Brain microvascular endothelial cell (primary cell): ENCODE results near the gene TUBB2A.
"Not testable (repeated sequence)": the region's sequence is repeated elsewhere in the genome, so short reads cannot be mapped to it uniquely, and the experiment has no call there.

Experiments
- DNase-seq: peaks from one replicate; pipeline ENCODE4 v3.0.0-alpha.2; 2020
- H3K27ac ChIP-seq: fragments of 250-450 bp; sonication (Bioruptor Pico); 2 replicates; pipeline ENCODE4 v1.5.1; 2020; ENCODE audit warnings: mild to moderate bottlenecking, moderate library complexity
- H3K27me3 ChIP-seq: fragments of 250-450 bp; sonication (Bioruptor Pico); replicated peaks from 2 replicates; pipeline ENCODE4 v1.5.1; 2020; ENCODE audit warnings: mild to moderate bottlenecking
- H3K36me3 ChIP-seq: fragments of 250-450 bp; sonication (Bioruptor Pico); replicated peaks from 2 replicates; pipeline ENCODE4 v1.5.1; 2020; ENCODE audit warnings: mild to moderate bottlenecking
- H3K4me3 ChIP-seq: 2 replicates; pipeline ENCODE4 v1.5.1; 2011; ENCODE audit warnings: low read depth, mild to moderate bottlenecking, control low read depth, low read length, moderate library complexity
- in situ Hi-C: cut with HindIII; loops from 2 replicates; pipeline ENCODE4 v1.10.0; 2017; ENCODE audit warnings: low sequenced_read_pairs, low pct_ligation_motif_present
- TF ChIP-seq, protein P1 (sequence below): IDR thresholded peaks from 2 replicates; pipeline ENCODE4 v1.5.1; 2011; ENCODE audit warnings: low read depth, mild to moderate bottlenecking, moderate library complexity, low read length, control low read depth, inconsistent platforms; ENCODE audit errors: missing control alignments

The TUBB2A gene

DNA sequence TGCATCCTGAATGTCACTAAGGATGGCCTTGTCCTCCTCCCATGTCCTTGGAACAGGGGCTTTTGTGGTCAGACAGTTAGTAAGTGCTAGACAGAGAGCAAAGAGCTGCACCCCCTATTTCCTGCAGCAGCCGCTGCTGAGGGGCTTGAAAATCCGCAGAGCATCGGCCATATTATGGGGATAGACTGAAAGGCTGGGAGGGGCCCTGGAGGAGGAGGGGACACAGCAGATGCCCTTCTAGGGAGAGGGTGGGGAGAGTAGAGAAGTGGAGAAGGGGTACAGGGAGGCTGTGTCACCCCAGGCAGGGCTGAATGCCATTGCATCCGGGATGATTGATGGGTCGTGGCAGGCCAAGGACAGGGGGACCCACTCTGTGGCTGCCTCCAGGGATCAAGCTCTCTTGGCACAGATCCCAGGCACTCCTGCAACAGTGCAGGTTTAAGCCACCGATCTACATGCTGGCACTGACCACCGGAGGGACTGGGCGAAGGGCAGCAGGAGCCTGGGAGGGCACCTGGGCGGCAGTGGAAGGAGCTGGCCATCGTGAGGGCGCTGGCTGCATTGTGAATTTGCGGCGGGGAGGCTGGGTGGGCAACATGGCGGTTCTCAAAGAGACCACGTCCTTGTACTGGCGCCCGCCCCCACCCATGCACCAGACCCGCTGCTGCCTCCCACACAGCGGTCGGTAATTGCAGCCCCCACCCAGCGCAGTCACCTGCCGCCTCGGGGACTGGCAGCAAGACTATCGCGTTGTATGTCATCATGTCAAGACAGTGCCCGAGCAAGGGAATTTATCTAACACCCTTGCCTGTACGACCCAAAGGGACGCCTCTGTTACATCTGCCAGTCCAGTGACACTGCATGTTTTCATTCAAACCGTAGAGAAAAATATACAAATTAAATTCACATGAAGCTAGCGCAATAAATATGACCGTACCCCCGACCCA lies 887 bp downstream of the TUBB2A start:
- in situ Hi-C loops, H3K27me3 ChIP-seq, DNase-seq: not testable (repeated sequence)
- Histone ChIP-seq H3K36me3 (peaks cover 27% of the 10 kb centered on the region), H3K27ac (peak overlapping the region; percentile 91), H3K4me3 (peak overlapping the region; percentile 70)
- TF ChIP-seq, protein P1, sequence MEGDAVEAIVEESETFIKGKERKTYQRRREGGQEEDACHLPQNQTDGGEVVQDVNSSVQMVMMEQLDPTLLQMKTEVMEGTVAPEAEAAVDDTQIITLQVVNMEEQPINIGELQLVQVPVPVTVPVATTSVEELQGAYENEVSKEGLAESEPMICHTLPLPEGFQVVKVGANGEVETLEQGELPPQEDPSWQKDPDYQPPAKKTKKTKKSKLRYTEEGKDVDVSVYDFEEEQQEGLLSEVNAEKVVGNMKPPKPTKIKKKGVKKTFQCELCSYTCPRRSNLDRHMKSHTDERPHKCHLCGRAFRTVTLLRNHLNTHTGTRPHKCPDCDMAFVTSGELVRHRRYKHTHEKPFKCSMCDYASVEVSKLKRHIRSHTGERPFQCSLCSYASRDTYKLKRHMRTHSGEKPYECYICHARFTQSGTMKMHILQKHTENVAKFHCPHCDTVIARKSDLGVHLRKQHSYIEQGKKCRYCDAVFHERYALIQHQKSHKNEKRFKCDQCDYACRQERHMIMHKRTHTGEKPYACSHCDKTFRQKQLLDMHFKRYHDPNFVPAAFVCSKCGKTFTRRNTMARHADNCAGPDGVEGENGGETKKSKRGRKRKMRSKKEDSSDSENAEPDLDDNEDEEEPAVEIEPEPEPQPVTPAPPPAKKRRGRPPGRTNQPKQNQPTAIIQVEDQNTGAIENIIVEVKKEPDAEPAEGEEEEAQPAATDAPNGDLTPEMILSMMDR: peak; percentile 3

DNA sequence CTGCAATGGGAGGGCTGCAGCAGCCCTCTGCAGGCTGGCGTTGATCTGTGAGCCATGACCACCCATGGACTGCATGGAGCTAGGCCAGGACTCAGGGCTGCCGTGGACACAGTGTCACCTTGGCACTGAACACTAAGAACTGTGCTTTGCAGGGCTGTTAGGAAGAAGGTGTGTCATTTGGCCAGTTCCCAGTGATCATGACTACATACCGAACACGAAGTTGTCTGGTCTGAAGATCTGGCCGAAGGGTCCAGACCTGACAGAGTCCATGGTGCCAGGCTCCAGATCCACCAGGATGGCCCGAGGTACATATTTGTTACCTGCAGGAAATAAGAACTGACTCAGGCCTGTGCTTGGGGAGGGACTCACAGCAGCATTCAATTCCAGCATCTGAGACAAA lies 1.9 kb downstream of the TUBB2A start:
- H3K4me3 ChIP-seq, DNase-seq, in situ Hi-C loops, H3K27ac ChIP-seq, H3K27me3 ChIP-seq: not testable (repeated sequence)
- peaks cover 27% of the 10 kb centered on the region for H3K36me3 ChIP-seq

GRCh38 chr6:3152689-3153088 lies 4.7 kb downstream of the TUBB2A start:
- no peaks in the 10 kb centered on the region for H3K27me3 ChIP-seq
- no peak overlapping the region for H3K27ac ChIP-seq
- no peak for DNase-seq
- peaks cover 32% of the 10 kb centered on the region for H3K36me3 ChIP-seq
- in situ Hi-C loops: no loop called here
- no peak overlapping the region for H3K4me3 ChIP-seq
- TF ChIP-seq, protein P1: no peak

GRCh38 chr6:3151691-3152090 lies 5.7 kb downstream of the TUBB2A start:
- no peak overlapping the region for H3K4me3 ChIP-seq
- no peak for DNase-seq
- H3K27ac ChIP-seq: no peak overlapping the region
- TF ChIP-seq, protein P1: no peak
- peaks cover 33% of the 10 kb centered on the region for H3K36me3 ChIP-seq
- H3K27me3 ChIP-seq: no peaks in the 10 kb centered on the region
- in situ Hi-C loops: no loop called here

DNA sequence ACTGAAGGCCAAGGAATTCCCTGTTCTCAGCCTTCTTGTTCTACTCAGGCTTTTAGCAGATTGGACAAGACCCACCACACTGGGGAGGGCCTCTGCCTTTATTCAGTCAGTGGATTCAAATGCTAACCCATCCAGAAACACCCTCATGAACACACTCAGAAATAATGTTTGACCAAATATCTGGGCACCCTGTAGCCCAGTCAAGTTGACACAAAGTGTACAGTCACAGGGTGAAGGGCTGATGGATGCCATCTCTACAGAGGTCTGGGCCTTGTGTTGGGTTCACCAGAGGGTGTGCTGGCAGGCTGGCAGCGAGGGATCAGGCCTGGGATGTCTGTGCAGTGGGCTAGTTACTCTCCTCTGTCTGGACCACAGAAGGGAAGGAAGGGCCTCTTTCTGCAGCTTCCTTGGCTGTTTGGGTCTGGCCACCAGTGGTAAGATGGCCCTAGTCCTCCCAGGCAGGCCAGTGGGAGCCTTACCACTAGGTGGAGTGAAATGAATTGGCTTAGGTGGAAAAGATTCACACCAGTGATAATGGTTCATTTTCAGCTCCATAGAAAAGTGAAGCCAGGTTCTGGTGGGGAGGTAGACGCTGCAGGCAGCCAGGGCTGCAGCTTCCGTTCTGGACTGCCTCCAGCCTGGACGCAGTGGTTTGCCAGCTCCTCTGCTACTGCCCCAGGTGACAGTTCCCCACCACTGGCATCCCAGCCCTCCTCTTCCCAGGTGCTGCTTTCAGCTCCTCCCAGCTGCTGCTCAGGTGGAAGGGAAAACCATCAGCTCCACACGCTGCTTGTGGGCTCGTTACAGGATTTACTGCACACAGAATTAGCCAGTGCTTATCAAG lies 9.2 kb downstream of the TUBB2A start:
- in situ Hi-C loops: no loop called here
- Histone ChIP-seq H3K36me3 (peaks cover 15% of the 10 kb centered on the region), H3K4me3 (no peak overlapping the region), H3K27ac (no peak overlapping the region), H3K27me3 (no peaks in the 10 kb centered on the region)
- DNase-seq: no peak
- TF ChIP-seq, protein P1: peak; percentile 29

DNA sequence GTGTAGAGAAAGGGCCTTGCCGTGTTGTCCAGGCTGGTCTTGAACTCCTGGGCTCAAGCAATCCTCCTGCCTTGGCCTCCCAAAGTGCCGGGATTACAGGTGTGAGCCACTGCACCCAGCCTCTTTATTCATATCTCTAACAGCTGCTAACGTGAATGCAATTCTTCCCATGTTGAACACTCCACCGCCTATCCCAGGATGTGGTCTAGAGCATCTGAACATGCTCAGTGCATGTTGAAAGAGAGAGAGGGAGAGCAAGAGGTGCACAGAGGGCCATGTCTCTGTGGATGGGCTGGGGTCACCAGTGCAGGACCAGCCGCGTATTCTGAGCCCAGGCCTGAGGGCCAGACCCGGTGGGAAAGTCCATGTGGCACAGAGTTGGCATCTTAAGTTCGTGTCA lies 12.8 kb downstream of the TUBB2A start:
- no peaks in the 10 kb centered on the region for H3K27me3 ChIP-seq
- in situ Hi-C loops: no loop called here
- TF ChIP-seq, protein P1: no peak
- no peak overlapping the region for H3K4me3 ChIP-seq
- no peak for DNase-seq
- H3K36me3 ChIP-seq: peaks cover 5% of the 10 kb centered on the region
- no peak overlapping the region for H3K27ac ChIP-seq
